Fibroblast of pulmonary artery (primary cell): Measurements from ENCODE around the gene MYOG.

Source experiments
- DNase-seq: peaks from one replicate; pipeline ENCODE4 v3.0.0-alpha.2; 2010; ENCODE audit warnings: low read depth
- H3K4me3 ChIP-seq: replicated peaks from 2 replicates; pipeline ENCODE4 v1.5.1; 2011; ENCODE audit warnings: low read depth, mild to moderate bottlenecking, control low read depth, low read length, moderate library complexity
- CTCF ChIP-seq: IDR thresholded peaks from 2 replicates; pipeline ENCODE4 v1.5.1; 2011; ENCODE audit warnings: mild to moderate bottlenecking, control low read depth, low read length, inconsistent platforms; ENCODE audit errors: missing control alignments

The MYOG gene

GRCh38 chr1:203036135-203036534 lies 49.7 kb downstream of the MYOG start:
- no peak for TF ChIP-seq CTCF
- DNase-seq = no peak
- H3K4me3 ChIP-seq = no peak overlapping the region

GRCh38 chr1:203035111-203036000 lies 50.5 kb downstream of the MYOG start:
- DNase-seq = no peak
- TF ChIP-seq CTCF = no peak
- H3K4me3 ChIP-seq = no peak overlapping the region

- no peak for TF ChIP-seq CTCF
- no peak for DNase-seq
Measured at GRCh38 chr1:203034422-203035110, 51.2 kb downstream of the MYOG start.

GRCh38 chr1:203033917-203034316 lies 51.9 kb downstream of the MYOG start:
- no peak for DNase-seq
- no peak overlapping the region for H3K4me3 ChIP-seq
- no peak for TF ChIP-seq CTCF

More at GRCh38 chr1:203034422-203035110, 51.2 kb downstream of the MYOG start:
- H3K4me3 ChIP-seq = no peak overlapping the region

GRCh38 chr1:203033287-203033686 lies 52.5 kb downstream of the MYOG start:
- no peak for TF ChIP-seq CTCF
- no peak for DNase-seq
- H3K4me3 ChIP-seq = no peak overlapping the region
